GM12892 (cell line): ENCODE data around the gene GLT1D1.

ENCODE experiments used
- DNase-seq: peaks from one replicate; pipeline ENCODE4 v3.0.0; 2011; ENCODE audit not compliant: insufficient read length
- FAIRE-seq: peaks from 2 replicates; lab custom pipeline; 2011; peaks lifted over from hg19 to GRCh38; lab: Jason Lieb, UNC
- POLR2A ChIP-seq: IDR thresholded peaks from 2 replicates; pipeline ENCODE4 v1.6.1; 2011; ENCODE audit warnings: low read depth, low read length, control low read depth
- POLR2AphosphoS5 ChIP-seq: IDR thresholded peaks from 2 replicates; pipeline ENCODE4 v1.6.1; 2011; ENCODE audit warnings: low read depth, low read length, control low read depth
- TAF1 ChIP-seq: IDR thresholded peaks from 2 replicates; pipeline ENCODE4 v1.6.1; 2011; ENCODE audit warnings: low read depth, mild to moderate bottlenecking, control low read depth, low read length, borderline replicate concordance

The GLT1D1 gene

GRCh38 chr12:128861226-128862016, 8.1 kb downstream of the GLT1D1 start:
- DNase-seq (no peak), FAIRE-seq (no peak)
- TF ChIP-seq TAF1: no peak
- no peak for TF ChIP-seq POLR2A
- no peak for TF ChIP-seq POLR2AphosphoS5

GRCh38 chr12:128863957-128864356, 10.7 kb downstream of the GLT1D1 start:
- DNase-seq (no peak), FAIRE-seq (no peak)
- no peak for TF ChIP-seq TAF1
- no peak for TF ChIP-seq POLR2AphosphoS5
- no peak for TF ChIP-seq POLR2A

GRCh38 chr12:128864516-128865186, 11.4 kb downstream of the GLT1D1 start:
- no peak for DNase-seq
- TF ChIP-seq POLR2AphosphoS5 (no peak), TAF1 (no peak), POLR2A (no peak)
- FAIRE-seq: peak; percentile 48

- no peak for DNase-seq
- no peak for FAIRE-seq
- TF ChIP-seq POLR2AphosphoS5 (no peak), TAF1 (no peak), POLR2A (no peak)
Measured at GRCh38 chr12:128867466-128867865, 14.2 kb downstream of the GLT1D1 start.

GRCh38 chr12:128871516-128871892, 18.2 kb downstream of the GLT1D1 start:
- DNase-seq (no peak), FAIRE-seq (no peak)
- TF ChIP-seq POLR2AphosphoS5: no peak
- TF ChIP-seq POLR2A: no peak
- TF ChIP-seq TAF1: no peak

GRCh38 chr12:128872303-128872702, 19.0 kb downstream of the GLT1D1 start:
- TF ChIP-seq POLR2AphosphoS5: no peak
- no peak for TF ChIP-seq TAF1
- TF ChIP-seq POLR2A: no peak
- no peak for DNase-seq
- no peak for FAIRE-seq

- DNase-seq (no peak), FAIRE-seq (no peak)
- TF ChIP-seq POLR2A (no peak), POLR2AphosphoS5 (no peak), TAF1 (no peak)
Measured at GRCh38 chr12:128876559-128876958, 23.3 kb downstream of the GLT1D1 start.

GRCh38 chr12:128879898-128880764, 26.9 kb downstream of the GLT1D1 start:
- DNase-seq (no peak), FAIRE-seq (no peak)
- no peak for TF ChIP-seq POLR2A
- TF ChIP-seq TAF1: no peak
- no peak for TF ChIP-seq POLR2AphosphoS5

GRCh38 chr12:128891856-128892255, 38.6 kb downstream of the GLT1D1 start:
- TF ChIP-seq POLR2AphosphoS5: no peak
- no peak for TF ChIP-seq POLR2A
- no peak for TF ChIP-seq TAF1
- FAIRE-seq (no peak), DNase-seq (no peak)

- DNase-seq (no peak), FAIRE-seq (no peak)
- TF ChIP-seq TAF1: no peak
- TF ChIP-seq POLR2AphosphoS5: no peak
- TF ChIP-seq POLR2A: no peak
Measured at GRCh38 chr12:128903236-128903635, 50.0 kb downstream of the GLT1D1 start.

- DNase-seq (no peak), FAIRE-seq (no peak)
- TF ChIP-seq POLR2AphosphoS5 (no peak), TAF1 (no peak), POLR2A (no peak)
Measured at GRCh38 chr12:128905003-128905544, 51.8 kb downstream of the GLT1D1 start.

- no peak for FAIRE-seq
Measured at GRCh38 chr12:128906485-128907137, 53.3 kb downstream of the GLT1D1 start.

More at GRCh38 chr12:128906485-128907137, 53.3 kb downstream of the GLT1D1 start:
- no peak for DNase-seq
- TF ChIP-seq POLR2AphosphoS5: no peak
- no peak for TF ChIP-seq POLR2A
- TF ChIP-seq TAF1: no peak
